ENCODE results near the gene AAK1.

AAK1 gene

GRCh38 chr2:69491864-69492263 lies 151.7 kb downstream of the AAK1 start:
- no peak for DNase-seq (ENCODE audit: low read depth, low spot score)

DNA sequence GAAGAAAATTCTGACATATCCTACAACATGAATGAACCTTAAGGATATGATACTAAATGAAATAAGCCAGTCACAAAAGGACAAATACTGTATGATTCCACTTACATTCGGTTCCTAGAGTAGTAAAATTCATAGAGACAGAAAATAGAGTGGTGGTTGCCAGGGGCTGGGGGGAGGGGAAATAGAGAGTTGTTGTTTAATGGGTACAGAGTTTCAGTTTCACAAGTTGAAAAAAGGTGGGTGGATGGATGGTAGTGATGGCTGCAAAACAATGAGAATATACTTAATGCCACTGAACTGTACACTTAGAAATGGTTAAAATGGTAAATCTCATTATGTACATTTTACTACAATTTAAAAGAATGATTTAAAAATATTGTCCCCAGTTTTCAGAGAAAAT lies 153.1 kb downstream of the AAK1 start:
- DNase-seq (ENCODE audit: low read depth, low spot score) = no peak

- DNase-seq (ENCODE audit: low read depth, low spot score) = no peak
These were observed 153.7 kb downstream of the AAK1 start for GRCh38 chr2:69489793-69490192.

DNA sequence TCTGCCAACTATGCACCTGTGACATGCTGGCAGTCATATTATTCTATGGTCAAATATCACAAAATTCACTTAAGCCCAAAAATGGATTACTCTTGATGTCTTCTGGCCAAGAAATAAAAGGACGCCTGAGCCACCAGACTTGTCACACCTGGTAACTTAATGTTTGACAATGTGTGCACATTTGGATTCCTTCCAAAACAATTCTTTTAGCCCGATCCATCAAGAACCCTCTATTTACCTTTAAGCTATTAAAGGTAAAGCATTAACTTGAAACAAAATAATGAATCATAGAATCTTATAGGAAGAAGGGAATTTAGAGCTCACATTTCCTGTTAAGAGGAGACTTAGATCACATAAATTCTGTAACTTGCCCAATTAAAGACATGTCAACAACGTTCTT lies 159.8 kb downstream of the AAK1 start:
- no peak for DNase-seq (ENCODE audit: low read depth, low spot score)

GRCh38 chr2:69483024-69483423 lies 160.5 kb downstream of the AAK1 start:
- DNase-seq (ENCODE audit: low read depth, low spot score) = no peak

DNA sequence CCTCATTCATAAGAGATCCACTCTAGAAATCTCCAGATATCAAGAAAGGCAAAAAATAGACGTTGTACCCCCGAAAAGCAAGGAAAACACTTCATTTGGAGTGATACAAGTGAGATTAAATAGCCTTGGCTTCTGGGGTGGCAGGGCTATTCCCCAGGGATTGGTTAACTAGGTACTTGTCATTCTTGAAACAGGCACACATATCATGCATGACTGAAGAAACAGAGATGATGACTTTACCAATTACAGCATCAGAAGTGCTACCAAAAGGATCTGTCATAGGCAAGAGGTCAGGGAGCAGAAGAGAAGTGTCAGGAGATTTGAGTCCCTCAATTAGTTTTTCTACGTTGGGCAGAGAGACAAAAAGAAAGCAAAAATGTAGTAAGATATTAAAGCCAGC lies 161.1 kb downstream of the AAK1 start:
- DNase-seq (ENCODE audit: low read depth, low spot score) = no peak

DNA sequence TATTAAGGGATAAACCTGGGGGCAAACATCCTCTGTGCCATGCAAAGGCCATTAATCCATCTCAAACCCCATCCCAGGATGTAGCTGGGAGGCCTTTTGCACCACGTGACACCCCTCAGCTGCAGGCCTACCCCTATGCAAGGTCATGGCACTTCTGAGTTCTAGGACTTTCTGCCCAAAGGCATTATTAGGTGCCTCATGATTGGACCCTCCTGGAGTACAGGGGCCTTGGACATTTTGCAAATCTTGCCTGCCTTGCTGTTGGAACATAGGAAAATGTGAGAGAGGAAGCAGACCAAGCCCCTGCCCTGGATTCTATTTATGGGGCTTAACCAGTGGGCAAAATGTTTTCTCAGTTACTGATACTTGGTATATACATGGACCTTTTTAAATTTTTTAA lies 162.1 kb downstream of the AAK1 start:
- no peak for DNase-seq (ENCODE audit: low read depth, low spot score)

DNA sequence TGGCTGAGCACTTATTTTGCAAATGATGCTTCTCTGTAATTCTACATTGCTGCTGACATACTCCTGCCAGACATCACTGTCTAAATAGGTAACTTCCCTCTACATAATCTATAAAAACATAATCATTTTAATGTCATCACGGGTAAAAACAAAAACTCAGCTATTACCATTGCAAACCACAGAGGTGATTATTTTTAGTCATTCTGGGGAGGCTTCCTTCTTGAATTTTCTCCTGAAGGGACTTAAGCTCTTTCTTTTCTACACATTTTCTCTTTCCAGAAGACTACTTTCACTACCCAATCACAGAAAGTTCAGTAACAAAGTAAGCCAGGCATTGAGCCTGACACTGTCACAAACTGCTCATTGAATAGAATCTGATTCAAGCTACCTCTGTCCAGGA lies 165.9 kb downstream of the AAK1 start:
- DNase-seq (ENCODE audit: low read depth, low spot score) = no peak

DNA sequence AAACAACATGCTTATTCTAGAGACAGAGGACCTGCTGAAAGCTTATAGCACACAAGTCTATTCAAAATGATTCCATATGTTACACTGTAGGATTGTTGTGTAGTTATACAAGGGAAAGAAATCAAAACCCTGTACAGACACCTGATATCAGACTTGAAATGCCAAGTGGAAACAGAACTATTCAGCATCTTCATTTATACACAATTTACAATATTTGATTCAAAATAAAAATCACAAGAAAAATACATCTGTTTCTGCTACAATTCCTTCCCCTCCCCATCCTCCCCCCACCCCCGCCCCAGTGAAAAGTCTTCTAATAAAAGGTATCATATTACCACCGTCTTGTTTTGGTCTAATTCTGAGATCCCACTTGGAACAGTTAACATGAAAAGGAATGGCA lies 168.9 kb downstream of the AAK1 start:
- no peak for DNase-seq (ENCODE audit: low read depth, low spot score)

GRCh38 chr2:69471793-69472192 lies 171.7 kb downstream of the AAK1 start:
- DNase-seq (ENCODE audit: low read depth, low spot score) = no peak

- DNase-seq (ENCODE audit: low read depth, low spot score) = no peak
These were observed 172.6 kb downstream of the AAK1 start for GRCh38 chr2:69470911-69471310.

- DNase-seq (ENCODE audit: low read depth, low spot score) = no peak
These were observed 173.8 kb downstream of the AAK1 start for GRCh38 chr2:69469784-69470183.

- DNase-seq (ENCODE audit: low read depth, low spot score) = no peak
These were observed 174.2 kb downstream of the AAK1 start for GRCh38 chr2:69469375-69469774.

GRCh38 chr2:69466728-69467127 lies 176.8 kb downstream of the AAK1 start:
- DNase-seq (ENCODE audit: low read depth, low spot score) = no peak

DNA sequence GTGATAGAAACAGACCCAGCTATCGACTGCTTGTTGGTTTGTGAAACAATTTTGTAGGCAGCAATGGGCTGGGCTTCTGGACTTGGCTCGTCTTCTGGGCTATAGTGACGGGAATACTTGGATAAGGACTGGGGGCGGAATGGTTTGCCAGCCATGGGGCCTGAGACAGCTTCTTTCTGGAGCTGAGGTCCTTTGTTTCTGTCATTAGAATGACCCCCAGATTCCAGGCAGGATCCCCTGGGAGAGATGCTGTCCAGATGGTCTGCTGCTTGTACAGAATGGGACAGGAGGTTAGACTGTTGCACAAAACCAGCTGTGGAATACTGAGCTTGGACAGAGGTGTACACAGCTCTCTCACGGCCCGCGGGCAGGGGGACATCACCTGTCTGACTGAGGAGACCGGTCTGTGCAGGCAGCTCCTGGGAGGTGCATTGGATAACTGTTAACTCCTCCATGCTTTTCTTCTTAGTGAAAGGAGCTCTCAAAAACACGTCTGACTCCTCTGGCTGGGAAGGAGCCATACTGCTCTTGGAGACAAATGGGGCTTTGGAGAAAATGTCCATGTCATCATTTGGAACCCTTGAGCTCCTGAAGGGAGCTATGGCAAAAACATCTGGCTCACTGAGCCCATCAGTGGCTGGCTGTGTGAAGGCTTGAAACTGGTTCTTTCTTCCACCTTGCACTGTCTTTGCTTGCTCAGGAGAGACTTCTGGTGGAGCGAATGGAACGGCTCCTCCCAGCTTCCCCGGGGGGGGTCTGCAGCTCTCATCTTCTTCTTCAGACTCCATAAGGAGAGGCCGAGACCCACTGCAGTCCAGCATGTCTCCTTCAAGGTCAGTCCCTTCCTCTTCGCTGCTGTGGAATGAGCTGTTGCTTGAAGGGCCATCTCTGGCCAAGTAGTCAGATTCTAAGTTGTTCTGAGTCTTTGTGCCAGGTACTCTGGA lies 177.8 kb downstream of the AAK1 start:
- no peak for DNase-seq (ENCODE audit: low read depth, low spot score)

- DNase-seq (ENCODE audit: low read depth, low spot score) = no peak
These were observed 179.0 kb downstream of the AAK1 start for GRCh38 chr2:69464575-69464974.

- no peak for DNase-seq (ENCODE audit: low read depth, low spot score)
These were observed 180.8 kb downstream of the AAK1 start for GRCh38 chr2:69462780-69463179.

DNA sequence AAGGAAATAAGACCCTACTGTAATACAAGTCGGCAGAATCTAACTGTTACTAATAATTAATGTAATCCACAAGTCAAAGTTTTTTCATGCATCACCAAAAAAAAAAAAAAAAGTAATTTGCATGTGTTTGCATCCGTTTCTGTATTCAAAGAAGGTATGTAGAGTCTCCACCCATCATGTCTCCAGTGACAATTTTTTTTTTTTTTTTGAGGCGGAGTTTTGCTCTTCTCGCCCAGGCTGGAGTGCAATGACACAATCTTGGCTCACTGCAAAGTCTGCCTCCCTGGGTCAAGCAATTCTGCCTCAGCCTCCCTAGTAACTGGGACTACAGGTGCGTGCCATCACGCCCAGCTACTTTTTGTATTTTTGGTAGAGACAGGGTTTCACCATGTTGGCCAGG lies 182.1 kb downstream of the AAK1 start:
- no peak for DNase-seq (ENCODE audit: low read depth, low spot score)

DNA sequence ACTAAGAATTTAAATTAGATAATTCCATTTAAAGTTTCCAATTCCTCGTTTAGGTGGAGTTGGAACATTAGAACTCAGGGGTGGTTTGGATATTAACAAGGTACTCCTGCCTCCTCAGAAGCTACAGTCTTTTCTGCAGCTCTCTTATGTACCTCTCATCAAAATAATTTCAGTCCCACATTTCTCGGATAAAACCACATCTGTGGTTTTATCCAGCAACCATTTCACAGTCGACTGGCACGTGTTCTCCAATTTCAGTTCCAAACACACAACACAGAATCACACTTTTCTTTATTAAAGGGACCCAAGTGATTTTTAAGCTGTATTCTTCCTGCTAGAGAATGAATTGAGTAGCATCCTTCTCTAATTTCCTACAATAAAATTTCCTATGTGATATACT lies 183.6 kb downstream of the AAK1 start:
- DNase-seq (ENCODE audit: low read depth, low spot score) = no peak

- DNase-seq (ENCODE audit: low read depth, low spot score) = no peak
These were observed 186.5 kb downstream of the AAK1 start for GRCh38 chr2:69456950-69457445.

DNA sequence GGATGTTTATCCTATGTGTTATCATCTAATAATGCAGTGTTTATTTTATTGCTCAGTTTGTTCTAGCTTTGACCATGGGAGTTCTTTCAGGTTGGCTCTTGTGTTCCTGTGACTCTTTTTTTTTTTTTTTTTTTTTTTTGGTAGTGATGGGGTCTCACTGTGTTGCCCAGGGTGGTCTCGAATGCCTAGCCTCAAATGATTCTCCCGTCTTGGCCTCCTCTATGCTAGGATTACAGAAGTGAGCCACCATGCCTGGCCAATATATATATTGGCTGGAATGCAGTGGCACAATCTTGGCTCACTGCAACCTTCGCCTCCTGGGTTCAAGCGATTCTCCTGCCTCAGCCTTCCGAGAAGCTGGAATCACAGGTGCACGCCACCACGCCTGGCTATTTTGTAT lies 187.4 kb downstream of the AAK1 start:
- no peak for DNase-seq (ENCODE audit: low read depth, low spot score)

DNA sequence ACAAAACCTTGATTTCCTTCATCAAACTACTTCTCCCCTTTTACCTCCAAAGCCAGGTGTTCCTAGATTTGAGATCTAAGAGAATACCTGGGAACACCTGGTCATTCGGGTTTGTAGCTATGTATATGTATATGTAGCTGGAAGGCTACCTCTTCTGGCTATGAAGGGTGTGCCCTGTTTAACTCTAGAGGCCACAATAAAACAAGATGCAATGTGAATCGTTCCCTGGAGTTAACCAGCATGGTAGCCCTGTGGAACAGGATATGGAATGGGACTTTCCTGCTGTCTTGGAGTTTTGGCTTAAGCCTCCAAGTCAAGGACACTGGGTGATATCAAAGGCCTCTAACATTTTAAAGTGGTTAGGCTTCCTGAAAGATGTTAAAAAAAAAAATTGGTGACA lies 188.6 kb downstream of the AAK1 start:
- DNase-seq (ENCODE audit: low read depth, low spot score) = no peak

DNA sequence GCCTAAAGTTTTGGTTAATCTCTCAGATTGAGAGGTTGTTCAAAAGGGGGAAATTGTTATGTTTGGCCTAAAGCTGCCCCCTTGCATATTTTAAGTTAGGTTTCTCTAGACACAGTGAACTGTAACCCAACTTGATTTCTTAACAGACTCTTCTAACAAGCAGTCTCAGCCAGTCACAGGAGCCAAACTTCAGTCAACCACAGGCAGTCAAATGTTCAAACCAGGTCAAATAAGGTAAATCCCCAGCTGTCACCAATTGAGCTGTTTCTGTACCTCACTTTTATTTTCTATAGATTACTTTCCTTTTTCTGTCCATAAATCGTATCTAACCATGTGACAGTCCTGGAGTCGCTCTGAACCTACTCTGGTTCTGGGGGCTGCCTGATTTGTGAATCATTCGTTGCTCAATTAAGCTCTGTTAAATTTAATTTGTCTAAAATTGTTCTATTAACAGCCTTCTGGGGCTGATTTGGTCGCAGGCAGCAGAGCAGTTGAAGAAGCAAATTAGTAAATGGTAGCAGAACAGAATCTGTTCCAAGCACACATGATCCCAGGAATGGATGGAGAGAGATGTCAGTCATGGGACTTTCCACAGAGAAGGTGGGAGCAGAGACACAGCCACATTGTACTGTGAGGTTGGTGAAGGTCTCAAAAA lies 189.9 kb downstream of the AAK1 start:
- no peak for DNase-seq (ENCODE audit: low read depth, low spot score)
